DMS153 (cell line): ENCODE results near the gene SPATA25.
A peak's percentile ranks its signal among the peaks of the same experiment; 100 is the strongest.
"Not testable (repeated sequence)": the region's sequence is repeated elsewhere in the genome, so short reads cannot be mapped to it uniquely, and the experiment has no call there.

ENCODE experiments used
- DNase-seq: peaks from one replicate; lab custom pipeline; 2025; lab: John Stamatoyannopoulos, UW

Gene SPATA25

DNA sequence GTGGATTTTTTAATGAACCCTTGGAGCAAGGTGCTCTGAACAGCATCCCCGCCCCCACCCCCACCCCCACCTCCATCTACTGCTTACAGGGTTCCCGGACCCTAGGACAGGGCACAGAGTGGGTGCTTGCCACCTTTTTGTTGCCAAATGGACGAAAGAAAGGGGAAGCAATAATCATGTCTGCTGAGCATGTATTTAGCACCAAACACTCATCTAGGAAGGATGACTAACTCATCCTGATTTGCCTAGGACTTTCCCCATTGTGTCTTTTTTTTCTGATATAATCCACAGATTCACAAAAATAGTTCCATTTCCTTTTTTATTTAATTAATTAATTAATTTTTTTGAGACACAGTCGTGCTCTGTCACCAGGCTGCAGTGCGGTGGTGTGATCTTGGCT lies 25.7 kb upstream of the SPATA25 start:
- DNase-seq = no peak

DNA sequence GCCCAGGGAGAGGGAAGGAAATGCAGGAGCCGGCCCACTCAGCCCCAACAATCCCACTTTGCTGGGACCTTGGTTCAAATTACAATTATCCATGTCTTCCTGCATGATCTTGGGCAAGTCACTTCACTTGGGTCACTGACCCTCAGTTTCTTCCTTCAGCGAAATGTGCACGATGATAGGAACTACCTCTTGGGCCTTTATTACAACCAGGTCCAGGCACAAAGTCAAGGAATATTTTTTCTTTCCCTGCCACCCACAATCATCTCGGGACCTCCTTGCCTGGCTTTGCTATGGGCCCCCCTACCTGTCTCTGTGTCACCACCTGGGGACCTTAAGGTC lies 24.9 kb upstream of the SPATA25 start:
- DNase-seq = no peak

DNA sequence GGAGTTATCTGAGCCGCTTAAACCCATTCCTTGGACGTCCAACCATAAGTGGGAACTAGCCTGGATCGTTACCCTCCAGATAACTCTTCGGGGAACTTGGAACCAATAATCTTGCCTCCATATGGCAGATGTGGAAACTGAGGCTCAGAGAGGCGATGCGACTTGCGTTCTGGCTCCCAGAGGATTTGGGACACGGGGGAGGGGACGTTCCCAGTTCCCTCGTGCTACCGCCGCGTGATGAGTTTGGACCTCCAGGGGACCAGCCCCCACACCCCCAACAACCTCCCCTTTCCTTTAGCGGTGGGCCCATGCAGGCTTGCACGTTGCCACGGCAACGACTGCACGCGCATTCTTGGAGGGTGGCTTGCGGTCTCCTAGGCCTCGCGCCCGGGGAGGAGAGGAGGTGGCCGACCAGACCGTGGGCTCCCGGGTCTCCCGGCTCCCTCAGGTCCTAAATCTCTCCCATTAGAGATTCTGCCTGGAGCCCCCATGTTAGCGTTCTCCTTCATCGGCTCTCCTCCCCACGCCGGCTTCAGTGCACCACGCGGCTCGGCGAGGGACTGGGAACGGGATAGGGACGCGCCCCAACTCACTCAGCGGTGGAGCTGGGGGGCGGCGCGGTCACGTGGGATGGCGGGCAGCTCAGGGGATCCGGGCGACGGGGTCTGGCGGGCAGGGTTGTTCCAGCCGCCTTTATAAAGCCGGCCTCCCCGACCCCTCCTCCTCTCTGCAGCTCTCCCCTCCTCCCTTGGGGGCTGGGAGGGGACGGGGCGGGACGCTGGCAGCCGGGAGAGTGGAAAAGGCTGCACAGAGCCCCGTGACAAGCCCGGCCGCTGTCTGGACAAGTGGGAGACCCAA lies 24.3 kb upstream of the SPATA25 start, which contains the start of gene PLTP:
Gene PLTP (minus strand): TSS at position 670 of the 858 bp plus-strand sequence. CDS start 703 bp downstream, outside the sequence.
- DNase-seq = no peak

DNA sequence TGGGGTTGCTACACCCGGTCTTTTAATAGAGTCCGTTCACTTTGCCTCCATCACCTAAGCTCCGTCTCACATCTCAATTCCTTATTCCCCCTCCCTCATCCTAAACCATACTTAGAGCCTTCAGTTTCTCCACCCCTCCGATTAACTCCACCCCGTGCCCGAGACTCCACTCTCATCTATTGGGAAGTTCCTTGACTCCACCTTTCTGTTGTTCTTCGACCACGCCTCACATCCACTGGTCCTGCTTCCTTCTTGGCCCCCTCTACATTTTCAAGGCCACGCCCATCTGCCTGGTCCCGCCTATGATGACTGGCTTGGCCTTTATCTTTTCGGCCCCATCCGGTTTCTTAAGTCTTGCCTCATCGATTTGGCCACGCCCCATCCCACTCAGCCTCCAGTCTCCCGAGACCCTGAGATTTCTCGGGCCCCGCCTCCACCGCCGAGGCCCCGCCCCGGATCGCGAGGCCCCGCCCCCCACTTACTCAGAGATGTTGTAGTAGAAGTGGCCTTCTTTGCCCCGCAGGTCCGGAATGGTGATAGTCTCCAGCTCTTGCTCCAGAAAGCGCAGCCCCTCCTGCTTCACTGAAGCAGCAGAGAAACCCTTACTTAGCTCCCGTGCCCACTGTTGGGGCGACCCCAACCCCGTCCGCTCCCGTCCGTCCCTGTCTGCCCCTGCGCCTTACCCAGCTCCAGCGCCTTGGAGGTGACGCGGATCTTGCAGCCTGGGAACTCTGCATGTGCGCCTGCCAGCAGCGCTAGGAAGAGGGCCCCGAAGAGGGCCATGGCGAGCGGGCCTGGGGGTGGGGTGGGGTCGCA lies 23.5 kb upstream of the SPATA25 start:
- peak; percentile 91 for DNase-seq

DNA sequence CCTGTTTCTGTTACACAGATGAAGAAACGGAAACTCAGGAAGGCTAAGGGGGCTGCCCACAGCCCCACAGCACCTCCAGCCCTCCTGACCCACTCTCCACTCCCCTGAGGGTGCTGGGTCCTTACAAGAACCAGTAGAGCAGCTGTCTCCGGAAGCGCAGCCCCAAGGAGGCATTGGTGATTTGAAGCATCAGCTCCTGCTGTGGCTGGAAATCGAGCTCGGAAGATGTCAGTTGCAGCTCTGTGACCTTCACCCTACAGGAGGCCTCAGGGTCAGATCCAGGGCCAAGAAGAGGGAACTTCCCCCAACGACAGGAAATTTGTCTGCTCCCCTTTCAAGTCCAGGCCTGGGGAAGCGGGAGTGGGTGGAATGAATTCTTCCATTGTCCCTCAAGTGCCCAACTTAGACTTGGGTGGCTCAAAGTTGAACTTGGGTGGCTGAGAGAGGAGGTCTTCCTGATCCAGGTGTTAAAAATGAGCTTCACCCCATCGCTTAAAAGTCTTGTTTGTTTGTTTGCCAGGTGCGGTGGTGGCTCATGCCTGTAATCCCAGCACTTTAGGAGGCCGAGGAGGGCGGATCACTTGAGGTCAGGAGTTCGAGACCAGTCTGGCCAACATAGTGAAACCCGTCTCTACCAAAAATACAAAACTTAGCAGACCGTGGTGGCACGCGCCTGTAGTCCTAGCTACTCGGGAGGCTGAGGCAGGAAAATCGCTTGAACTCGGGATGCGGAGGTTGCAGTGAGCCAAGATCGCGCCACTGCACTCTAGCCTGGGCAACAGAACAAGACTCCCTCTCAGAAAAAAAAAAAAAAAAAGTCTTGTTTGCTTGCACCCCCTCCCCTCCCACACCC lies 22.6 kb upstream of the SPATA25 start:
- DNase-seq = no peak

DNA sequence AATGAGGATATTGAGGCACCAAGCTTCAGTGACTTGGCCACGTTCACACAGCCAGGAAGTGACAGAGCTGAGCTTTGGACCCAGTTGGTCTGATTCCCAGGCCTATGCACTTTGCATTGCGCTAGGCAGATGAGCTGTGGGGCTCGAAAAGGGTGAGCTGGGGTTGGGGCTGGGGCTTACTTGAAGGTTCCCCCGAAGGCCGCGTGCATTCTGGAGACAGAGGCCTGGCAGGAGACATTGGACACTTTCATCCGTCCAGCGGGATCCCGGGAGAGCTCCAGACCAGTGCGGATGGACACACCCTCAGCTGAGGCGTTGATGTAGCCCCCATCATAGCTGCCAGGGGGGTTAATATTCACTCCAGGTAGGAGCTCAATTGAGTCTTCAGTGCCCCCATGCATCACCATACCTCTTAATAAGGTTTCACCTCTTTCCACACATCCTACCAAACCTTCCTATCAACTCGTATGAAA lies 21.9 kb upstream of the SPATA25 start:
- no peak for DNase-seq

DNA sequence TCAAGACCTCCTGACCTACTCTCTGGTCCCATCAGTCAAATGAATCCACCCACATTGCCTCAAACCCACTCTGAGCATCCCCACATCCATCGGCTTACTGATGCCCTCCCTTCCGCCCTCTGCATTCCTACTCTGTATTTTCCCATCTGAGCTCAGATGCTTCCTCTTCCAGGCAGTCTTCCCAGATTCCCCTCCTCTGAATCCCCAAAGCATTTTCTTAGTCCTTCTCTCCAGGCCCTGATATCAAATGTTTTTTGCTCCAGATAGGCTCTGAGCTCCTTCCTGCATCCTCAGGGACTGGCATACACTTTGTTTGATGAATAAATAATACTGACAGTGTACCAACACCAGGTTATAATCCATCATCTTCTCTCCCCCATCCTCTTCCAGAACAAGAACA lies 20.7 kb upstream of the SPATA25 start:
- DNase-seq = no peak

DNA sequence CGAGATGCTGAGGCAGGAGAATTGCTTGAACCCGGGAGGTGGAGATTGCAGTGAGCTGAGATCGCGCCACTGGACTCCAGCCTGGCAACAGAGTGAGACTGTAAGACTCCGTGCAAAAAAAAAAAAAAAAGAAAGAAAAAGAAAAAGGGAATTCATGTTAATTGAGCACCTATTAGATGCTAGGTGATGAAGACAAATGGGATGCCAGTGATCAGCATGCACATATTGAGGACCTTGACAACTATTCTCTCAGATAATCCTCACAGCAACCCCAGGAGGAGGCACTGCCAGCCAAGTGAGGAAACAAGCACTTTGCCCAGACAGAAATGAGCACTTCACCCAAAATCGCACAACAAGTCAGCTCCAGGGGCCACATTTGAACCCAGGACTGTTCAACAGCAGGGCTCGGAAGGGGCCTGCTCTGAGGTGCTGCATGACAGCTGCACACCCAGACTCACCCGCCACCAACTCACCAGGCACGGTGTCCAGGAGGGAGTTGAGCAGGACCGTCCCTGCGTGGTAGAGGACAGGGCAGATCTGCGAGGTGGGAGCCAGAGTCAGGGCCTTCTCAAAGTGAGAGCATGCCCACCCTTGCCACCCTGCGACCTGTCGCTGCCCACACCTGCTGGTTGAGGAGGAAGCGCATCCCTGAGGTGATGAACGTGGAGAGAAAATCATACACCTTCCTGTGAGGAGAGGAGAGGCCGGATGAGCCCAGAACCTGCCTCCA lies 20.0 kb upstream of the SPATA25 start:
- DNase-seq = no peak

DNA sequence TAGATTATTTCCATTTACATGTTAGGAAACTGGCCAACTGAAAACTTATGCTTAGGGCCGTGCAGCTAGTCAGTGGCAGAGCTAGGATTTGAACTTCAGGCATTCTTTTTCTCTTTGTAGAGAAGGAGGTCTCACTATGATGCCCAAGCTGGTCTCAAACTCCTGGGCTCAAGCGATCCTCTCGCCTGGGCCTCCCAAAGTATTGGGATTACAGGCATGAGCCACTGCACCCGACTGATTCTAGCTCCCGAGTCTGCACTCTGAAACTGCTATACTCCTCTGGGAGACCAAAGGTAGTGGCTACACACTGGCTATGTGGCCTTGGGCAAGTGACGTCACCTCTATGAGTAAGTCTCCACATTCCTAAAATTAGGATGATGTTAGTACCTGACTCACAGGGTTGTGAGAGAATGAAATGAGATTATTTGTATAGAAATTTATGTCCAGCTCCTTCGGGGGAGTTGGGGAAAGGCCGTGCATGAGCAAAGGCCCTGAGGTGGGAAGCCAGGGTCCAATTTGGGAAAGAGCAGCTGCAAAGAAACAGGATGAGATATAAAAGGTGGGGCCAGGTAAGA lies 18.2 kb upstream of the SPATA25 start:
- no peak for DNase-seq

DNA sequence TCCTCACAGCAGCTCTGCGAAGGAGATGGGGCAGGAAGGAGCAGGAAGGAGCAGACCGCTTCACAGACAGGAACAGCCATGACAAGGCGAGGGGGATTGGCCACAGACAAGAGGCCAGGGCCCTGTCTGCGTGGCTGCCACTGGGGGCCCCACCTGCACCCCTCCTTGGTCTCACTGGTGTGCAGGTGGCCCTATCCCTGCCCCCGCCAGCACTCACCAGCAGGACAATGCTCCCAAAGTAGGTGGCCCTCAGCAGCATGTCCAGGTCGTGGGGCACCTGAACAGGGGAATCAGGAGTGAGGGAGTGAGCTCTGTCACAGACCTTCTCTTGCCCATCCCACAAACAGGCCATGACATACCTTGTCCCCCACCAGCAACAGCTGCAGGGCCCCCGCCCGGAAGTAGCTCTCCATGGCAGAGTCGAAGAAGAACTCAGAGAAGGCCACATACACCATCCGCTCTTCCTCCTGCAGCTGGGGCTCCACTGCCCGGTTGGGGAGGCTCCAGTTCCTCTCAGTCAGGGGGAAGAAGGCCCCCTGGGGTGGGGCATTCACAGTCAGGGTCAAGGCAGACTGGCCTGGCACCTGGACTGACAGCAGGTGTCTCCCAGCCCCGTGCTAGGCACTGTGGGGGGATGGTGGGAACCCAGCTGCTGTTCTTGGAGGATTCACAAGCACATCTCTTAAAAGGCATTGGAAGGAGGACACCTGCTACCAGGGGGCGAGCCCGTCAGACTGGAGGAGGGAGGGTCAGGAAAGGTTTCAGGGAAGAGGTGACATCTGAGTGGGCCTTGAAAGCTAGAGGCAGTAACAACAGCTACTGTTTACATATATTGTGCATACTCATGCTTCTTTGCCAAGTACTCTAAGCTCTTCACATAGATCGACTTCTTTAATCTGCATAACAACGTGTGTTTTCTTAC lies 17.4 kb upstream of the SPATA25 start:
- DNase-seq = no peak

DNA sequence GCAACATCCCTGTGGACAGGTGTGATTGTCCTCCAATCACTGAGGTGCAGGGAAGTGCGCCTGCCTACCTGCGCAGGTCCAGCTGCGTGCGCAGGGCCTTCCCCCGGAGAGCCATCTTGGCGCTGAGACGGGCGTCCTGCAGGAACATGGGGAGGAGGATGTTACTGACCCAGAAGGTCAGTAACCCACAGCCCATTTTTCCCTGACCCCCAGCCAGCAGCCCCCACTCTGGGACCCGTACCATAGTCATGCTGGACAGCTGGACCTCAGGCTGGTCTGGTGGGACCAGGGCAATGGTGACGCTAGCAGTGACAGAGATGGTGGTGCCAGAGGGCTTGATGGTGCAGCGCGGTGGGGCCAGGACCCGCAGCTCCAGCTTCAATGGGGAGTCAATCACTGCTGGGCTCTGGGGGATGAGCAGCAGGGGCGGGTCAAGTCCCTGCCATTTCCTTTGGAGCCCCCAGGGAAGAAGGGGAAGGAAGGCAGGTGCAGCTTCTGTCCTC lies 14.8 kb upstream of the SPATA25 start:
- no peak for DNase-seq

DNA sequence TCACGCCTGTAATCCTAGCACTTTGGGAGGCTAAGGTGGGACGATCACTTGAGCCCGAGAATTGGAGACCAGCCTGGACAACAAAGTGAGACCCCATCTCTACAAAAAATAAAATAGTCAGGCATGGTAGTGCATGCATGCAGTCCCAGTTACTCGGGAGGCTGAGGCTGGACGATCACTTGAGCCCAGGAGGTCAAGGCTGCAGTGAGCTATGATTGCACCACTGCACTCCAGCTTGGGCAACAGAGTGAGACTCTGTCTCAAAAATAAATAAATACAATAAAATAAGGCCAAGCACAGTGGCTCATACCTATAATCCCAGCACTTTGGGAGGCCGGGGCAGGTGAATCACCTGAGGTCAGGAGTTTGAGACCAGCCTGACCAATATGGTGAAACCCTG lies 13.9 kb upstream of the SPATA25 start:
- DNase-seq = not testable (repeated sequence)

DNA sequence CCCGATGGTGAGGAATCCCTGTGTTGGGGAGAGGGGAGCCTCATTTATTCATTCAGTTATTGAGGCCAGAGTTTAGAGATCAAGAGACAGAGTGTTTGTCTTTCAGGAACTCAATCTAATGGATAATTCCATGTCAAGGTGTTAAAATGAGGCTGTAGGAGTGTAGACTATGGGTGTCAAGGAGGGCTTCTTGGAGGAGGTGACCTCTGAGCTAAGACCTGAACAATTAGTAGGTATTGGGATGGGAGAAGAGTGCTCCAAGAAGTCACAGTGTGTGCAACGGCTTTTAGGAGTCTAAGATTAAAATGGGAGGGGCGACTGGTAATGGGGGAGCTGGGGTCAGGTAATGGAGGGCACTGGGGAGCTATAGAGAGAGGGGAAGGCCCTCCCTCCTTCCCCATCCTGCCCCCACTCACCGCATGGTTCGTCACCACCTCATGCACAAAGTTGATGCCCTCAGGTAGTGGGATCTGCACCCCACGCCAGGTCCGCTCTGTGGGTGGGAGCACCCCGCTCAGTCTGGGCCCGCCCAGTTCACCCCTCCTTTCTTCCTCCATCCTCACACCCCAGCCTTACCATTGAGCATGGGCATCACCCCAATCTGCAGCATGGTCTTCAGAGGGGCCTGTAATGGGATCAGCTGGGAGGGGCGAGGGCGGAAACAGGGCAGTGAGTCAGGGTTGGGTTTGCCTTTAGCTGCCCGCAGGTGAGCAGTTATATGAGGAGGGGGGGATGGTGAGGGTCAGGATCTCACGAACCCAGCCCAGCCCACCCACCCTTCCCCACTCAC lies 11.8 kb upstream of the SPATA25 start:
- DNase-seq = no peak

DNA sequence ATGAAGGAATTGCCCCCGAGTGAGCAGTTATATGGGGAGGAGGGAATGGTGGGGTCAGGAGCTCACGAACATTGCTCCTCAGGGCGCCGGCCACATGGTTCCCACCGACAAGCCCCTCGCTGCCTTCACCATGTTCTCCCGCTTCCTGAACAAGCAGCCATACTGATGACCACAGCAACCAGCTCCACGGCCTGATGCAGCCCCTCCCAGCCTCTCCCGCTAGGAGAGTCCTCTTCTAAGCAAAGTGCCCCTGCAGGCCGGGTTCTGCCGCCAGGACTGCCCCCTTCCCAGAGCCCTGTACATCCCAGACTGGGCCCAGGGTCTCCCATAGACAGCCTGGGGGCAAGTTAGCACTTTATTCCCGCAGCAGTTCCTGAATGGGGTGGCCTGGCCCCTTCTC lies 10.9 kb upstream of the SPATA25 start:
- no peak for DNase-seq

DNA sequence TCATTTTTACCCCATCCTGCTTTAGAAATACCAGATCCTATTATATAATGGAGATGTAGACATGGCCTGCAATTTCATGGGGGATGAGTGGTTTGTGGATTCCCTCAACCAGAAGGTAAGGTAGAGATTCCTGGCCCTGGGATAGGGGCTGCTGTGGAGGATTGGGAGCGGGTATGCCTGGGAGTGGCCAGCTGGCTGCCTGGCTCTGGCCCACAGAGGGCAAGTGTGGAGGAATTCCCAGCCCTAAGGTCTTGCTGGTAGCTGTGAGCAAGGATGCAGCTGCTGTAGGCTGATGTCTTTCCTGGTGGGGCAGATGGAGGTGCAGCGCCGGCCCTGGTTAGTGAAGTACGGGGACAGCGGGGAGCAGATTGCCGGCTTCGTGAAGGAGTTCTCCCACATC lies 10.3 kb upstream of the SPATA25 start:
- DNase-seq = no peak

DNA sequence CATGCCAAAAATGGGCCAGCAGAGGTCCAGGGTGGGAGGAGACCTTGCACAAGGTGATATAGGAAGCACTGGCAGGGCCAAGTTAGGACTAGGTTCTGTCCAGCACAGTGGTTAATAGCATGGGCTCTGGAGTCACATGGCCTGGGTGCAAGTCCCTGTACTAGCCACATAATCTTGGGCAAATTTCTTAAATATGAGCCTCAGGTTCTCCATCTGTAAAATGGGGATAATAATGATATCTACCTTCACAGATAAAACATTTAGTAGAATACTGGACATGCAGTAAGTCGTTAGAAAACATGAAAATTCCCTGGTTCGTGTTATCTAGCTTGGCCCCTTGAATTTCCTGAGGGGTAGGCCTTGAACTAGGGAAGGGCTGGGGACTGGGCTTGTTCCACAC lies 9.9 kb upstream of the SPATA25 start:
- DNase-seq = no peak

DNA sequence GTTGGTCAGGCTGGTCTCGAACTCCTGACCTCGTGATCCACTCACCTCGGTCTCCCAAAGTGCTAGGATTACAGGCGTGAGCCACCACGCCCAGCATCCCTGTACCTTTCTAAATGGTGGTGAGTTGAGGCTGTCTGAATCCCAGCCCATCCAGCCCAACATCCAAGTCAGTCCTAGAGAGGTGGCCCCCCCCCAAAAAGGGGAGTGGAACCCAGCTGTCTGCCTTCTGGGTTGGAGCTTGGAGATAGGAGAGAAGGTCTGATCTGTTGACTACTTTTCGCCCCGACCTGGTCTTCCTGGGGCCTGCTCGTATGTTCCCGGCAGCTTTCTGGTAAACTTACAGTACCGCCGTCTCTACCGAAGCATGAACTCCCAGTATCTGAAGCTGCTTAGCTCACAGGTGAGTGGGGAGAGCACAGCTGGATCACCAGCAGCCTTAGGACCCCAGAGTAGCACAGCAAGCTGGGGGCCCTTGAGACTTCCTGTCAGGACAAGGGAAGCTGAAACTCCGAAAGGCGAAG lies 9.3 kb upstream of the SPATA25 start:
- DNase-seq = no peak

DNA sequence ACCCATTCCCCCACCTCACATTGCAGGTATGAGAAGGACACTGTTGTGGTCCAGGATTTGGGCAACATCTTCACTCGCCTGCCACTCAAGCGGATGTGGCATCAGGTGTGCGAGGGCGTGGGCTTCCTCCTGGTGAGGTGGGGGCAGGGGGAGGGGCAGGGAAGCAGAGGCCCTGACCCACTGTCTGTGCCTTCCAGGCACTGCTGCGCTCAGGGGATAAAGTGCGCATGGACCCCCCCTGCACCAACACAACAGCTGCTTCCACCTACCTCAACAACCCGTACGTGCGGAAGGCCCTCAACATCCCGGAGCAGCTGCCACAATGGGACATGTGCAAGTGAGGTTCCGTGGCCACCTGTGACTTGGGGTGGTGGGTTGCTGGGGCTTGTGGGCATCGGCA lies 7.4 kb upstream of the SPATA25 start:
- no peak for DNase-seq

DNA sequence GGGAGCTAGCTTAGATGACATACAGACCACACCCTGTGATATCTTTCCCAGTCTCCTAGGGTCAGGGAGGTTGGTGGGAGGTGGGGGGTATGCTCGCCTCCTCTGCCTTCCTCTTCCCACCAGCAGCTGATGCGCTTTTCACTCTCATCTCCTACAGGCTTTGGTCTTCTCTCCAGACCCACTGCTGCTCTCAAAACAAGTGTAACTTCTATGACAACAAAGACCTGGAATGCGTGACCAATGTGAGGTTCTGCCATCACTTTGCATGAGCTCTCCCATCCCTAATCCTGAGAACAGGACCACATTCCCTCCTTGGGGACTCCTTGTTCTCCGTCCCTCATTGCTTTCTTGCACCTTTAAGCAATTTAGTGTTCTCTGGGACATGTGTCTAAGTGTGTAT lies 6.4 kb upstream of the SPATA25 start:
- DNase-seq = no peak
